ENCODE measurements around the gene TCF23.

- TF ChIP-seq CTCF (IDR thresholded peaks at IDR 0.05) (no peak), GTF2I (CRISPR knock-in tag; conservative IDR thresholded peaks at IDR 0.05) (no peak), NR1H2 (CRISPR knock-in tag; IDR thresholded peaks at IDR 0.05) (no peak), USF1 (CRISPR knock-in tag; IDR thresholded peaks at IDR 0.05) (no peak), MAX (CRISPR knock-in tag; IDR thresholded peaks at IDR 0.05) (no peak), ZNF121 (CRISPR knock-in tag; IDR thresholded peaks at IDR 0.05) (no peak), NFATC4 (CRISPR knock-in tag; IDR thresholded peaks at IDR 0.05) (no peak), SP1 (CRISPR knock-in tag; conservative IDR thresholded peaks at IDR 0.05) (no peak), KAT7 (CRISPR knock-in tag; IDR thresholded peaks at IDR 0.05; ENCODE audit: borderline replicate concordance) (no peak)
Measured at GRCh38 chr2:27206346-27206745, 57.5 kb downstream of the TCF23 start.
